OCI-LY7 (cell line): ENCODE measurements around the gene PPM1H. TPM values are rescaled to one million over a fixed set of nuclear protein-coding genes. Genes with fewer than 3 reads are reported as not detected.

Experiments
- BruUV-seq: library from RNA; stranded (reverse); fragments of 400-500 nt; replicated peaks from 2 replicates; lab custom pipeline; 2021; lab: Mats Ljungman, UMichigan
- CTCF ChIA-PET: fragments of 300-600 bp; sonication (Branson Sonifier 250); formaldehyde crosslinking; loops from one replicate; lab custom pipeline; 2022; ENCODE audit warnings: antibody characterized with exemption; ENCODE audit not compliant: unreplicated experiment; lab: Charles Lee
- POLR2A ChIA-PET: fragments of 300-600 bp; sonication (Branson Sonifier 250); formaldehyde crosslinking; loops from one replicate; lab custom pipeline; 2022; ENCODE audit warnings: antibody characterized with exemption; lab: Charles Lee
- DNase-seq: peaks from one replicate; pipeline ENCODE4 v3.0.0-alpha.2; 2015; ENCODE audit warnings: low spot score
- H2AFZ ChIP-seq: fragments of 200-600 bp; sonication (generic), shearing (Covaris generic); 2 replicates; pipeline ENCODE4 v1.6.1; 2014; ENCODE audit warnings: mild to moderate bottlenecking, antibody characterized with exemption, low read length, moderate library complexity
- H3K27ac ChIP-seq: fragments of 200-600 bp; sonication (generic); 2 replicates; pipeline ENCODE4 v1.5.1; 2014; ENCODE audit warnings: mixed run types, low read depth, mild to moderate bottlenecking, moderate library complexity, low read length, inconsistent platforms; ENCODE audit not compliant: poor library complexity, severe bottlenecking
- H3K36me3 ChIP-seq: fragments of 200-600 bp; sonication (generic); 2 replicates; pipeline ENCODE4 v1.6.1; 2014; ENCODE audit warnings: mild to moderate bottlenecking, antibody characterized with exemption, low read length, moderate library complexity, mixed read lengths; ENCODE audit not compliant: insufficient read depth
- H3K4me1 ChIP-seq: fragments of 200-600 bp; sonication (generic); 2 replicates; pipeline ENCODE4 v1.5.1; 2014; ENCODE audit warnings: mild to moderate bottlenecking, low read length; ENCODE audit not compliant: insufficient read depth, poor library complexity, severe bottlenecking
- H3K4me2 ChIP-seq: fragments of 200-600 bp; sonication (generic); 2 replicates; pipeline ENCODE4 v1.6.1; 2014; ENCODE audit warnings: mild to moderate bottlenecking, low read length
- H3K4me3 ChIP-seq: fragments of 200-600 bp; sonication (generic); 2 replicates; pipeline ENCODE4 v1.5.1; 2014; ENCODE audit warnings: mild to moderate bottlenecking, low read depth, low read length; ENCODE audit not compliant: poor library complexity, severe bottlenecking
- H3K79me2 ChIP-seq: fragments of 200-600 bp; sonication (generic); 2 replicates; pipeline ENCODE4 v1.6.1; 2016; ENCODE audit warnings: low read depth, mild to moderate bottlenecking, low read length, moderate library complexity, mixed read lengths; ENCODE audit not compliant: insufficient read depth
- H3K9me2 ChIP-seq: fragments of 200-600 bp; sonication (generic); 2 replicates; pipeline ENCODE4 v1.6.1; 2016; ENCODE audit warnings: mild to moderate bottlenecking, low read length, mixed read lengths; ENCODE audit not compliant: insufficient read depth
- H3K9me3 ChIP-seq: fragments of 200-600 bp; sonication (generic); 2 replicates; pipeline ENCODE4 v1.6.1; 2014; ENCODE audit warnings: mild to moderate bottlenecking, mixed run types, low read length, mixed read lengths
- H4K20me1 ChIP-seq: fragments of 200-600 bp; sonication (generic); 2 replicates; pipeline ENCODE4 v1.6.1; 2014; ENCODE audit warnings: mild to moderate bottlenecking, antibody characterized with exemption, low read length, moderate library complexity, mixed read lengths; ENCODE audit not compliant: insufficient read depth
- CTCF ChIP-seq: fragments of 200-600 bp; sonication (generic); conservative IDR thresholded peaks from 2 replicates; pipeline ENCODE4 v1.5.1; 2014; ENCODE audit warnings: mild to moderate bottlenecking, antibody characterized with exemption, low read length, moderate library complexity, mixed read lengths
- EZH2phosphoT487 ChIP-seq: fragments of 200-600 bp; sonication (generic); IDR thresholded peaks from 2 replicates; pipeline ENCODE4 v1.6.1; 2018; ENCODE audit warnings: low read depth, borderline replicate concordance, mild to moderate bottlenecking, mixed run types, antibody characterized with exemption, low read length, moderate library complexity, mixed read lengths
- intact Hi-C: fragments of 100-400 bp; cut with micrococcal nuclease; formaldehyde crosslinking; loops from one replicate; pipeline ENCODE4 v1.10.0; 2022; ENCODE audit not compliant: unreplicated experiment
- total RNA-seq, 2 experiments: library from RNA; depleted of rRNA in 1 of 2; stranded (reverse); fragments of >200 nt in 1 of 2; shearing (Covaris generic) in 1 of 2; gene quantifications; 2 replicates each; pipeline ENCODE4 v1.2.3, GENCODE V29; 2014 to 2022

PPM1H gene
- total RNA-seq, 2 experiments from 2014 or later, result 2.0 to 3.4 TPM

- BruUV-seq, result no TSS peak
- ChIA-PET POLR2A (no interaction called here), CTCF (no interaction called here)
- H3K9me2 ChIP-seq, result no peaks in the 10 kb centered on the region
- H3K79me2 ChIP-seq, result no peaks in the 10 kb centered on the region
- no peak overlapping the region for H2AFZ ChIP-seq
- TF ChIP-seq EZH2phosphoT487 (no peak), CTCF (no peak)
- no peaks in the 10 kb centered on the region for H3K9me3 ChIP-seq
- no peak overlapping the region for H3K4me3 ChIP-seq
- H3K4me2 ChIP-seq, result no peak overlapping the region
- intact Hi-C loops, result no loop called here
- no peak overlapping the region for H3K27ac ChIP-seq
- H3K36me3 ChIP-seq, result no peaks in the 10 kb centered on the region
- H4K20me1 ChIP-seq, result no peaks in the 10 kb centered on the region
- no peak for DNase-seq
- H3K4me1 ChIP-seq, result no peaks in the 10 kb centered on the region
Measured at GRCh38 chr12:62776575-62776974, 158.4 kb downstream of the PPM1H start.

DNA sequence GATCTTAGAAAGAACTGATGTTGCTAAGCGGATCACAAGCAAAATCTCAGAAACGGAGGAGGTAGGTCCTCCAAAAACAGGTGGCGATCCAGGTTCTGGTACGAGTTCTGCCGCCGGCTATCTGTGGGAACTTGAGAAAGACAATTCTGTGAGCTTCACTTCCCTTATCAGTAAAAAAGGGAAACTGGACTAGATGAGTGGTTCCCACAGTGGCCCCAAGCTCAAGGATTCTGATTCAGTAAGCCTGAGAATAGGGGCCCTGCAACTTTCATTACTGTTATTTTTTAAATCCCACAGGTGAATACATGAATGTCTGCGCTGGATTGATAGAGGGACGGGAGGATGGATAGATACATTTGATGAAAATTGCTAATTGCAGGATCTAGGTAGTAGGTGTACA, 160.2 kb downstream of the PPM1H start:
- no peaks in the 10 kb centered on the region for H3K4me1 ChIP-seq
- no peaks in the 10 kb centered on the region for H3K9me2 ChIP-seq
- no peaks in the 10 kb centered on the region for H3K9me3 ChIP-seq
- ChIA-PET CTCF (no interaction called here), POLR2A (no interaction called here)
- no peak overlapping the region for H3K27ac ChIP-seq
- intact Hi-C loops, result no loop called here
- H4K20me1 ChIP-seq, result no peaks in the 10 kb centered on the region
- no TSS peak for BruUV-seq
- DNase-seq, result no peak
- no peaks in the 10 kb centered on the region for H3K36me3 ChIP-seq
- no peaks in the 10 kb centered on the region for H3K79me2 ChIP-seq
- no peak overlapping the region for H2AFZ ChIP-seq
- no peak overlapping the region for H3K4me2 ChIP-seq
- no peak overlapping the region for H3K4me3 ChIP-seq
- TF ChIP-seq CTCF (no peak), EZH2phosphoT487 (no peak)

DNA sequence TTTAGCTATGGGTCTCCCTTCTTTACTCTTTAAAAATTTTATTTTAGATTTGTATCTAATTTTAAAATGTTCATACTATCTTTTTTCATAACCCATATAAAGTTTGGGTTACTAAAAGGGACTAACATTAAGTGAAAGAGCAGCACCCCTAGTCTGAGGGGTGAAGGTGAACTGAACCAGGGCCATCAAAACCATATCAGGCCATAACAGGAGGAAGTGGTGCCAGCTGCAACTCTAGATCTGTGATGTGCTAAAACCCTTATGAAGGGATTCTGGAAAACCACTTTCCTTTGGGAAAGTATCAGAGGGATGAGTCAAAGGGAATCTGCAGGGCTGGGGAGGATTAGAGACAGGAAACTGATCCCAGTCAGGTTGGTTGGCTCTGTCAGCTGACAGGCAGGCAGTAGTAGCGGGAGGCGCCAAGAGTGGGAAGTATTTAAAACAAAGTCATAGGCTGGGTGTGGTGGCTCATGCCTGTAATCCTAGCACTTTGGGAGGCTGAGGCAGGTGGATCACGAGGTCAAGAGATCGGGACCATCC, 162.5 kb downstream of the PPM1H start:
- Histone ChIP-seq H2AFZ (no peak overlapping the region), H3K27ac (no peak overlapping the region), H3K9me2 (no peaks in the 10 kb centered on the region), H3K79me2 (no peaks in the 10 kb centered on the region), H4K20me1 (no peaks in the 10 kb centered on the region), H3K4me3 (no peak overlapping the region), H3K4me1 (no peaks in the 10 kb centered on the region), H3K36me3 (no peaks in the 10 kb centered on the region), H3K4me2 (no peak overlapping the region), H3K9me3 (no peaks in the 10 kb centered on the region)
- ChIA-PET CTCF (no interaction called here), POLR2A (no interaction called here)
- intact Hi-C loops, result no loop called here
- BruUV-seq, result no TSS peak
- TF ChIP-seq EZH2phosphoT487, result no peak
- TF ChIP-seq CTCF, result no peak
- no peak for DNase-seq
